ENCODE results near the gene NFATC4.

The NFATC4 gene

GRCh38 chr14:24390701-24391468, 22.9 kb downstream of the NFATC4 start:
- no peak for DNase-seq

- DNase-seq = peak in 1 of 2 experiments; percentile 9
These were observed 24.5 kb downstream of the NFATC4 start for GRCh38 chr14:24392325-24393091.

- DNase-seq = no peak
These were observed 26.3 kb downstream of the NFATC4 start for GRCh38 chr14:24394275-24394674.

DNA sequence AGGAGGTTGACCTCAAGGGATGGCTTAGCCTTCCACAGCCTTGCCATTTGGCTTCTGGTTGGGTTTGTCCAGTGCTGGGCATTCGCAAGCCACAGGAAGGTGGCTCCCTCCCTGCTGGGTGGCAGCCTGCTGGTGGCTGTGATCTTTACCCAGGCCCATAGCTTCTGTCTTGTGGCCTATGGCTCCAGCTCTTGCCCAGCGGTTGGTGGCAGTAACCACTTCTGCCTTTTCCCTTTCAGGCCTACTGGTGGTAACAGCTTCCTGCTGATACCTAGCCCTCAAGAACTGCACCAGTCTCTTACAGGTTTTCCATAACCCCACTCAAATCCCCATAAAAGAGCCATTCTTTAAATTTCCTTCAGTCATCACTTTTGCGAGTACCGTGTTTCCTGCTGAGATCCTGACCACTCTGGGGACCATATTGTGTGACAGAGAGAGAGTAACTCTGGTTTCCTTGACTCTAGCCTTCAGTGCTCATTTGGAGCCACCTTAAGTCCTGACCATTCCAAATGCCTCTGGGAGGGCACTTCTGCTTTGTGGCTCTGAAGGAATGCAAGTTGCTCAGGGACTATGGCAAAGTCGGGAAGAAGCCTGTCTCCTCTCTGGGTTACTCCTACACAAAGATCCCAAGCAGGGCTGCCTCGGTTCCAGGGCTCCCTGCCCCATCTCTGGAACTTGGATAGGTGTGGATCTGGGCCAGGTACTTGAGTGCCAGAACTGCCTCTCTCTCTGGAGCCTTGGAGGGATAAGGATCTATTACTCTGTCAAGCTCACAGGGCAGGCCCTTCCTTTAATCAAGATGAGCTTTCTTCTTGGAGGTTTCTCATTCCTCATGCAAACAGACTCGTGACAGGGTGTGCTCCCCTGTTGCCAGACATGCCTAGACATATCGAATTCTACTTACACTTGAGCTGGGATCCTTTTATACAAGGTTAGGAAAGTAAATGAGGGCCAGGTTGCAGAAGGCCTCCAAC, 27.9 kb downstream of the NFATC4 start:
- DNase-seq = no peak

GRCh38 chr14:24397639-24398292, 29.8 kb downstream of the NFATC4 start:
- no peak for DNase-seq

DNA sequence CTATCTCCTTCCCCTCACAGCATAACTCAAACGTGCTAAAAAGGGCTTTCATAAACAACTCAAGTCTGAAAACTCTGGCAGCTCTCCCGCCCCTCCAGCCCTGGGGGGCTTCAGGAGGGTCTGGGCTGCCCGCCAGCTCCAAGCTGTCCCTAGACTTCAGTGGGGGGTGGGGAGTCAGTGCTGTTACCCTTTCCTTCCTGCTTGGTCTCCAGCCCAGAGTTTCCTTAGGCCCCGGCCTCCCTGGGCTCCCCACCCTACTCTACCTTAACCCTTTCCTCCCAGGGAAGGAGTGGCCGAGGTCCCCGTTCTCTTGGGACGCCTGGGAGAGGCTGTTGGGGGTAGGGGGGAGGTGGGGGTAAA, 30.3 kb downstream of the NFATC4 start:
- DNase-seq = no peak

- no peak for DNase-seq
These were observed 30.9 kb downstream of the NFATC4 start, which contains the start of gene NYNRIN for GRCh38 chr14:24398653-24399446. NYNRIN (plus strand) TSS chr14:24399003; CDS start chr14:24399247, 244 bp downstream.

DNA sequence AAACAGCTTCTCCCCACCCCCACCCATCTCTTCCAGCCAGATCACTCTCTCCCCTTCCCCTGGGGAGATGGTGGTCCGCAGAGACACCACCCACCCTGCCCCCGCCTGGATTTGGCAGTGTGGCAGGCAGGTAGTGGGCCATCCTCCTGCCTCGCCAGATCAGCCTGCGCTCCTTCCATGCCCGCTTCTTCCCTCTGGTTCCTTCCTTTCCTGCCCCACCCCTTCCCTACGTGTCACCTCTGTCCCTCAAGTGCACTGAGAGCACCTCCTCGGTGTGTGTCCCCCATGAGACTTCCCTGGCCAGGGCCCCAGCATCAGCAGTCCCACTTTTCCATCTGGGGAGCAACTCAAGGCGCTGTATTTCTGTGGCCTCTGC, 31.5 kb downstream of the NFATC4 start:
- no peak for DNase-seq

DNA sequence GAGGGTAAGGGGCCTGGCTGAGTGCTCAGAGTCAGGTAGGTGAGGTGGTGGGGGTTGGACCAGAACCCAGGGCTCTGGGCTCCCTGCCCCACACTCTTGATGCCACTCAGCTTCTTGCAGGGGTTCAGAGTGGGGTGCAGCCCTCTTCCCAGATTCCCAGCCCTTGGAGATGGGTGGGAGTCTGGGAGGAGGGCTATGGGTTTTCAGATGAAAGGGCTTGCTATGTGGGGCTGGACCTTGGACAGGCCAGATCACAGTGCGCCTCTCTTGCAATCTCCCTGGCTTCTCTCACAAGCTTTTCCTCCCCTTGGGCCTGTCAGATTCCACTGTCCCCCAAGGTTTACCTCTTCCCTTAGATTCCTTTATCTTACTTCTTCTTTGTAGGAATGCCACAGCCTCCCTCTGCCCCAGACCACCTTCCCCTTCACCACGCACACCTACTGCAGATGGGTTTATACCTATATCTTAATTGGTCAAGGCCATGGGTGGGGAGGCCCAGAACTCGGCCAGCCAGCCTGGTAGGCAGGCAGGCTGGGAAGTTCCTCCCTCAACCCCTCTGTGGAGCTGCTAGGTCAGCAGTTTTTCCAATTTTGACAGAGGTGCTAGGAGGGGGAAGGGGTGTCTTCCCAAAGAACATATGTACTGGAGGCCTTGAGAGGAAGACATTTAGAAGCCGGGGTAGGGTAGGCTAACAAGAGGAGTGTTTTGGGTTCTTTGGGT, 32.2 kb downstream of the NFATC4 start:
- no peak for DNase-seq

GRCh38 chr14:24401810-24402702, 34.1 kb downstream of the NFATC4 start:
- DNase-seq = no peak

GRCh38 chr14:24403294-24403998, 35.5 kb downstream of the NFATC4 start:
- DNase-seq = no peak

- DNase-seq = no peak
These were observed 36.8 kb downstream of the NFATC4 start for GRCh38 chr14:24404814-24405213.

GRCh38 chr14:24406416-24406815, 38.4 kb downstream of the NFATC4 start:
- no peak for DNase-seq

DNA sequence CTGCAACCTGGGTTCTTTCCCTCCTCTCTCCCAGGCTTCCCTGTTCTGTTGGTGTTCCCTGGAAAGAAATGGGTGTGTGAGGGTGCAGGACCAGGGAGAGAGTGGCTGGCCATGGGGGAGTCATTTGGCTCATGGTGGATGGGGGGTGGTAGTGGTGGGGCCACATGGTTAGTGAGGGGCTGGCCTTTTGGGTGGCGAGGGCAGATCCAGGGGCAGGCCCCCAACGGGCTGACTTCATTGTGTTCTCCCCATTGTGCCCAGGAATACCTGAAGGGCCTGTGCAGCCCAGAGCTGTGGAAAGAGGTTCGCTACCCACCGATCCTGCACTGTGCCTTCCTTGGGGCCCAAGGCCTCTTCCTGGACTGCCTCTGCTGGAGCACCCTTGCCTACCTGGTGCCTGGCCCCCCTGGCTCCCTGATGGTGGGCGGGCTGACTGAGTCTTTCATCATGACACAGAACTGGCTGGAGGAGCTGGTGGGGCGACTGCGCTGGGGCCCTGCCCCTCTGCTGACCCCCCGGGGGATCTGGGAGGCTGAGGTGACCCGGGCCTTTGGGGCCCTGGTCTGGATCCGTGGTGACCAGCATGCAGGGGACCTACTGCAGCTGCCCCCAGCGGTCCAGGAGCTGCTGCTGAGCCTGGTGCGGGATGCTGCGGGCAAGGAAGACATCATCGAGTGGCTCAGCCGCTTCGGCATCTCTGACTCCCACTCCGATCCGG, 39.8 kb downstream of the NFATC4 start:
- DNase-seq = no peak

DNA sequence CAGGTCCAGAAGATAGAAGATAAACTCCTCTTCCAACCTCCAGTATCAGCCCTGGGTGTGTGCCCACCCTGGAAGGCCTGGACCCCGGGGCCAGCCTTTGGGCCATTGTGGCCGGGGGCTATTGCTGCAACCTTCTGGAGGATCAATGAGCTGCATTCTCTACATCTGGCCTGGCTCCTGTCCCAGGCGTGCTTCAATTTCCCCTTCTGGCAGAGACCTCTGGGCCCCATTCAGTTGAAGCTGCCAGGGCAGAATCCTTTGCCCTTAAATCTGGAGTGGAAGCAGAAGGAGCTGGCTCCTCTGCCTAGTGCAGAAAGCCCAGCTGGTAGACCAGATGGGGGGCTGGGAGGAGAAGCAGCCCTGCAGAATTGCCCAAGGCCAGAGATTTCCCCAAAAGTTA, 40.8 kb downstream of the NFATC4 start:
- DNase-seq = no peak

DNA sequence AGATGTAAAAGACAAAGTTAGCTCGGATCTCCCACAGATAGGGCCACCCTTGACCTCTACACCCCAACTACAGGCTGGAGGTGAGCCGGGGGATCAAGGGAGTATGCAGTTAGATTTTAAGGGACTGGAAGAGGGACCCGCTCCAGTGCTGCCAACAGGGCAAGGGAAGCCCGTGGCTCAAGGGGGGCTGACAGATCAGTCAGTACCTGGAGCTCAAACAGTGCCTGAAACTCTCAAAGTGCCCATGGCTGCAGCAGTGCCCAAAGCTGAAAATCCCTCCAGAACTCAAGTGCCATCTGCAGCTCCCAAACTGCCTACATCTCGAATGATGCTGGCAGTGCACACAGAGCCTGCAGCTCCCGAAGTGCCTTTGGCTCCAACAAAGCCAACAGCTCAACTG, 41.2 kb downstream of the NFATC4 start:
- DNase-seq = no peak

GRCh38 chr14:24409956-24410355, 42.0 kb downstream of the NFATC4 start:
- DNase-seq = no peak
